HG02763 (cell line): ENCODE data around the gene ZNF296.
"Not testable (repeated sequence)": the region's sequence is repeated elsewhere in the genome, so short reads cannot be mapped to it uniquely, and the experiment has no call there.

Source experiments
- ATAC-seq: cut with Tn5 transposase; IDR thresholded peaks from one replicate; pipeline ENCODE4 v1.9.1; 2021; ENCODE audit warnings: mild to moderate bottlenecking, moderate library complexity; ENCODE audit not compliant: unreplicated experiment

Gene ZNF296

DNA sequence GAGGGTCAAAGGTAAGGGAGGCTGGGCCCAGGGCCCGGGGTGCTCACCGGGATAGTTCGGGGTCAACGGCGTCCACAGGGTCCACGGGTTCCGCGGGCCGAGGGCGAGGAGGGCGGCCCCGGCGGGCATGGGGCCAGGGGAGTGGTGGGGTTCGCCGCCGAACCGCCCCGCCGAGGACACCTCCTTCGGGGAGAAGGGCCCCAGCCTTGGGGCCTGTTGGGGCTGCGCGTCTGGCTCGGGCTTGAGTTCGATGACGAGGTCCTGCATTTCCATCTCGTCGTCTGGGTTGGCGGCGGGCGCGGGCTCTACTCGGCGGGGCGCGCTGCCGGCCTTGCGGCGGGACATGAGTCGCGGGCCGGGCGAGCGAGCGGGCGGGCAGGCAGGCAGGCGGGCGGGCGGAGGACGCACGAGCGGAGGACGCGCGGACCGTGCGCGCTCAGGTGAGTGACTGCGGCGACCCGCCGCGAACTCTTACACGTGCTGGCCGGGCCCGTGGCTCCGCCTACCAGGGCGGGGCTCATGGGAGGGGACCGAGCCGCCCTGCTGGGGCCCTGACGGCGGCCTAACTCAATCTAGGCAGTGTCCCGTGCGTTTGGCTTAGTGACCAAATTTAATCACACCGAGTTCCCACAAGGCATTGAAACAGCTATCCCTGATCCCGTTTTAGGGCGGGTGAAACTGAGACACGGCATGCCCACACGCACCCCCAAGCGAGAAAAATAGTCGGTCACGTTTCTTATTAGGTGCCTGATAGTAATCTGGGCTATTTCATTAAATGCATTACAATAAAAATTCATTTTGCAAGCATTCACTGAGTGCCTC is at the start of gene ZNF296:
Gene ZNF296 (minus strand): TSS at position 450 of the 822 bp plus-strand sequence. CDS start 105 bp downstream, at position 345.
- peak; percentile 46 for ATAC-seq

DNA sequence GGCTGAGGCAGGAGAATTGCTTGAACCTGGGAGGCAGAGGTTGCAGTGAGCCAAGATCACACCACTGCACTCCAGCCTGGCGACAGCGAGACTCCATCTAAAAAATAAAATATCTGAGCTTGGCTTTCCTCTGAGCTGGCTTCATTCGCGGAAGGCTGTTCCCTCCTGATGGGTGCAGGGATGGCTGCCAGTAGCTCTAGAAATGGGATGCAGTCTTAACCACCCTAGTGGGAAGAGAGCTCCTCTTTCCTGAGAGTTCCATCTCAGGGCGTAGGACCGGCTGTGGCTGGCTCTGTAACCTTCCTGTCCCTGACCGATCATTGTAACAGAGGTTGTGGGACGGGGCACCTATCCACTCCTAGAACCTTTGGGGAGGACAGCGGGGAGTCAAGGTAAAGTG is 49.1 kb upstream of the ZNF296 start:
- ATAC-seq: no peak

DNA sequence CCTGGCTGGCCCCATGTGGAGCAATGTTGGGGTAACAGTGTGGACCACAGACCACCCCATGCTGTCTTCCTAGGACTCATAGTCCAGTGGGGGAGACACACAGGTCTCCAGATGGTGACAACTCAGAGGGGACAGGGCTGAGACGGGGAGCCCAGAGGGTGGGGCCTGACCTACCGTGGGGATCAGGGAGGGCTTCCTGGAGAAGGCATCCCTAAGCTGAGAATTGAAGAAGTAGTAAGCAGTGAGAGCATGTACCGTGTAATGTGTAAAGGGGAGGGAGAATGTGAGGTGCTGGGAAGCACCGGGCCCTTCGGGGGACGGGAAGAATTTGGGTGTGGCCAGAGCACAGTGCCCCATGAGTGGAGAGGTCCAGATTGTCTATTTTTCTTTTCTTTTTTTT is 47.7 kb upstream of the ZNF296 start:
- no peak for ATAC-seq

DNA sequence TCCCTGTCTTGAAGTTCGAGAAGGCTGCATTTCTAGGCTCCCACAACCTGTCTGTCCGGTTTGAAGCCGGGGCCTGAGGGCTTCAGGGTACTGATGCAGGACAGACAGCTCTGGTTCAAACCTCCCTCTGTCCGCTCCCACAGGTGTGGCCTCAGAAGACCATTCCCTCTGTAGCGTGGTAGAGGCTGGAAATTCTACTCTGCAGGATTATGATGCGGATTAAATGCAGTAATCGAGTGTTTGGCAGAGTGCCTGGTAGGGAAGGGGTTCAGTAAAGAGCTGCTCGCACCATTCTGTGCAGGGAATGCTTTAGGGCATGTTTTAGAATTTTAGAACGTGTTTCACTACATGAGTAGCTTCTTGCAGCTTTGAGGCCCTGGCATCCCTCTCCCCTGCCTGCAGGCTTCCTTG is 47.2 kb upstream of the ZNF296 start:
- no peak for ATAC-seq

DNA sequence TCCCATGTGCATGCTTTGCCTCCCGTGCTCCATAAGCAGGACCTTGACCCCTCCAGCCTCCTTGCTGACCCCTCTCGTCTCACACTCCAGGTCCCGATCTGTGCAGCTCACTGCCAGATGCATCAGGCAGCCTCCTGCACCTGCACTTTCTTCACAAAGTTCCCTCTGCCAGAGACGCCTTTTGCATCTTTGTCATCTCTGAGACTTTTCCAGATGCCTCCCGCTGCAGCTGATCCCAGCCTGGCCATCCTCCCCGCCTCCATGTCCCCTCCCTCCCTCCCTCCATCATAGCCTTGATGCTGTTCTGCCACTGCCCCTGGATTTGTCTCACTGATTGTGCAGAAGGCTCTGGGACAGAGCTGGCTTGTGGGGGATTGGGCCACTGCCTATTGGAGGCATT is 46.6 kb upstream of the ZNF296 start:
- ATAC-seq: no peak

DNA sequence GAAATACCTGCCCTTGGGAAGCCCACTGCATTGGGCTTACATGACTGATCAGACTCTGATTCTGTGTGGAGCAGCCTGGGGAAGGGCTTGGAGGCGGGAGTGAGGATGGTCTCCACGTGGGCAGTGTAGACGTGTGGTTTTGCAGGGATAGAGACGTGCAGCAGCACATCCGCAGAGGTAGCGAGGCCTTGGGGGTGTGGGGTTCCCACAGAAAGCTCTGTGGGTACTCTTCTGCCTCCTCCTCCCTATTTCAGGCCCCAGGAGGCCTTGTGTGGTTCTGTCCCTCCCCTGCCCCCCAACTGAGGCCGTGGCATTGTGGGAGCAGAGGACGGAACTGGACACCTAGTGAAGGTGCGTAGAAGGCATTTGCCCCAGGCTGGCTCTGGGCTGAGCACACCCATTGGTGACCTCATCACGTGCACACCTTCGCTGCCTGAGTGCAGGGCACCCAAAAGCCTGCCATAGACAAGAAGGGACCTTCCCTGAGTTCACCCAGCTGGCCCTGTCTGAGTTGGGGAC is 45.6 kb upstream of the ZNF296 start:
- no peak for ATAC-seq

DNA sequence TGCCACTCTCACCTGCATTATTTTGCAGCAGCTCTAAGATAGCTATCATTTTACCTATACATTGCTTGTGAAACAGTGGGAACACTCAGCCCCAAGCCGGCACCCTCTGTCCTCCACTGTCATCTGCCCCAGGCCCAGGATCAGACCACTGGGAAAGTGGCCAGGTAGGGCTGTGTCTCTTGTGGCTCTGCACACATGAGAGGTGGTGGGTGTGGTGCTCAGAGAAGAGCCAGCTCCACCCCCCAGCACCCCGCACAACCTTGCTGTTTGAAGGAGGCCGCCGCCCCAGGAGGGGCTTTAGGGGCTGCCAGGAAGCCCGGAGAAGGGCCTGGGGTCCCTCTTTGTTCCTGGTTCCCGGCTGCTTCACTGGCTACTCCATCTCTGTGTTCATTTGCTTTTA is 43.3 kb upstream of the ZNF296 start:
- ATAC-seq: no peak

DNA sequence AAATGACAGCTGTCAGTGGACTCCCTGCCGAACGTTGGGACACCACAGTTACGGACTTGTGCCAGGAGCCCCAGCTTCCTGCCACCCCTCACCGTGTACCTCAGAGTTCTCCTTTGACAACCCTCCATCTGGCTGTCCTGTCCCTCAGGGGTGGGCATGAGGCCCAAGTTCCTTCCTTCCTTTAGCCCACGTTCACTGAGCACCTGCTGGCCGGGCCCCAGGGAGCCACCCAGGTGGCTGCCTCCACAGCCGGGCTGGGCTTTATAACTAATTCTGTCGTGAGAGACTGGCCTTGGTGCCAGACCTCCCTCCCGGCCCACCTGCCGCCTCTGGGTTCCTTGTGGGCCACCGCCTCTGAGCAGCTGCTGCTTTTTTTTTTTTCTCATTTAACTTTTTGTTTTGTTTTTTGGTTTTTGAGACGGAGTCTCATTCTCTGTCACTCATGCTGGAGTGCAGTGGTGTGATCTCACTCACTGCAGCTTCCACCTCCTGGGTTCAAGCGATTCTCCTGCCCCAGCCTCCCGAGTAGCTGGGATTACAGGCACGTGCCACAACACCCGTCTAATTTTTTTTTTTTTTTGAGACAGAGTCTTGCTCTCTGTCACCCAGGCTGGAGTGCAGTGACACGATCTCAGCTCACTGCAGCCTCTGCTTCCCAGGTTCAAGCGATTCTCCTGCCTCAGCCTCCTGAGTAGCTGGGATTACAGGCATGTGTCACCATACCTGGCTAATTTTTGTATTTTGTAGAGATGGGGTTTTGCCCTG is 42.5 kb upstream of the ZNF296 start:
- ATAC-seq: peak; percentile 54

DNA sequence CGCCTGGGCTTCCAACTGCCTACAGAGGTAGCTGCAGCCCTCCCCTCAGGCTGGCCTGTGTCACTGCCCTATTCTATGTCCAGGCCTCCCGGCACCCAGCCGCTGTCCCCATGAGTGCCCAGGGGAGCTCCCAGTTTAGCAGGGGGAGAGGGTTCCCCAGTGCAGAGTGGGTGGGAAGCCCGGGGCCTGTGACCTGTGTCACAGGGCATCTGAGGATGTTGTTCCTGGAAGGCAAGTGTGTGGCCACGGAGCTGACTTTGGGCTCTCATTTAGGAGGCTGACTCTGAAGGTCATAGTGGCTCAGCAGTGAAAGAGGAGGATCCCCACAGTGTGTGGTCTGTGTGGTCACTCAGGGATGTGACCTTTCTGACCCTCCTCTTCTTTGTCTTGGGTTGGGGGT is 41.8 kb upstream of the ZNF296 start:
- ATAC-seq: no peak

DNA sequence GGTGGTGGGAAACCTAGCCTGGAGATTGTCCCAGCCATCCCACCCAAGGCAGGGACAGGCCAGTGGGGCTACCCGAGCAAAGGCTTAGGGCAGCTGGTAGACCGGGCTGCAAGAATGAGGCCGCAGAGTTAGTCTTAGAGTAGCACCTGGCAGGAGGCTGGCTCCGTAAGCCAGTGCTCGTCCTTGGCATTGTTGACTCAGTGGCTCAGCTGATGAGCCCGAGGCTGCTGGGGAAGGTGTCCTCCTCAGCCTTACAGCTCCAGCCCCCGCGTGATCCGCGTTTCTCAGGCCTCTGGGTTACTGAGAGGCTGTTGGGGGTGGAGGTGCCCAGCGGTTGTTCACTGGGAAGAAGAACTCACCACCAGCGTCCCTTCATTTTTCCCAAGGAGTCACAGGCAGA is 41.4 kb upstream of the ZNF296 start:
- ATAC-seq: no peak

DNA sequence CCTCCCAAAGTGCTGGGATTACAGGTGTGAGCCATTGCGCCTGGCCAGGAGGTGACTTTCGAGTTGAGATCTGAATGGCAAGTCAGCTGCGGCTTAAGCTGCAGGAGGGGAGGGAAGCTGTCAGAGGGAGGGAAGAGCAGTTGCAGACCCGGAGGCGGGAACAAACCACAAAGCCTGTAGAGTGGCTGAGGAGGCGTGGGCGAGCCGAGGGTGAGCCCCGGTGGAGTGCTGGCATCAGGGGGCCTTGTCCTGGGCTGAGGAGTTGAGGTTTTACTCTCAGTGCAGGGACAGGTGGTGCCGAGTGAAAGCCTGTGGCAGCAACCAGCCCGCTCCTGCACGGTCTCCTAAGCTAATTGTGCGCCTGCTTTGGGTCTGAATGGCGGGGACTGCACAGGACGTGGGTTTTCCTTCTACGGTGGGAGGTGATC is 40.9 kb upstream of the ZNF296 start:
- ATAC-seq: no peak

DNA sequence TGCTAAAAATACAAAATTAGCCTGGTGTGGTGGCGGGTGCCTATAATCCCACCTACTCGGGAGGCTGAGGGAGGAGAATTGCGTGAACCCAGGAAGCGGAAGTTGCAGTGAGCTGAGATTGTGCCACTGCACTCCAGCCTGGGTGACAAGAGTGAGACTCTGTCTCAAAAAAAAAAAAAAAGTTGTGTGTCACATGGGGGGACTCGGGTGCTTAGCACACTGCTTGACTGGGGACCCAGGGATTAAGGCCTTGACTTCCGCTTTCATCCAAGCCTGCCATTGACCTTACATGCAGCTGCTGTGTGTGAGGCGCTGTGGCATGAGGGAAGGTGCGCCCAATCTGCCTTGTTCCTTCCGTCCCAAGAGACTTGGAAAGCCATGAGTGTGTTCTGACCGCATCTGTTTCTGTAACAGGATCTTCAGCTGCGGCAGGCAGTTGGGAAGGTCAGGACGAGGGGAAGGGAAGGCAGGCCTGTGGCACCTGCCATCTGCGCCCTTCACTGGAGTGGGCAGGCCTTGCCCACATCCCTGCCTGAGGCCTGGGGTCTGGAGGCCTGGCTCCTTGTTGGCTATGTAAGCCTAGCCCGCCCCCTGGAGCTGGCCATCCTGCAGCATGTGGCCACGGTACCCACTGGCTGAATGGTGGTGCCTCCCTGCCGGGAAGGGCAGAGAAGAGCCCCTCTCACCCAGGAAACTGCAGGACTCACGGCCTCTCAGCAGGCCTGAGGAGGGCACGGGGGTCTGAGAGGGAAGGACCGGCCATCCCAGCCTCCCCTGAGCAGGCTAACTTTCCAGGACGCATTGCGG is 39.7 kb upstream of the ZNF296 start:
- ATAC-seq: no peak

DNA sequence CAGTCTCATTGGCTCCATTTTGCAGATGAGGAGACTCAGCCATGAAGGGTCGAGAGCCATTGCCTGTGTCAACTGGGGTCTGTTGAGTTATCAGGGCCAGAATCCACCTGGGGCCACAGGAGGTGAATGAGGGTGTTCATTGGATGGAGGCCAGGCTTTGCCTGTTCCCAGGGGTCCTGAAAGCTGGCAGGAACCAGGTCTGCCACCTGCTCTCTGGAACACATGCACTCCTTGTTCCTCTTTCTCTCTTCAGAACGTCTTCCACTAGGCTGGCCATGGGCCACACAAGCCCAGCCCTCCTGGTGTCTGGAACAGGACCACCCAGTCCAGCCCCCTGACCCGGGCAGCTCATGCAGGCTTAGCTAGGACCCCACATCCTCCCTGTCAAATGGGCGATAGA is 37.8 kb upstream of the ZNF296 start:
- ATAC-seq: no peak

DNA sequence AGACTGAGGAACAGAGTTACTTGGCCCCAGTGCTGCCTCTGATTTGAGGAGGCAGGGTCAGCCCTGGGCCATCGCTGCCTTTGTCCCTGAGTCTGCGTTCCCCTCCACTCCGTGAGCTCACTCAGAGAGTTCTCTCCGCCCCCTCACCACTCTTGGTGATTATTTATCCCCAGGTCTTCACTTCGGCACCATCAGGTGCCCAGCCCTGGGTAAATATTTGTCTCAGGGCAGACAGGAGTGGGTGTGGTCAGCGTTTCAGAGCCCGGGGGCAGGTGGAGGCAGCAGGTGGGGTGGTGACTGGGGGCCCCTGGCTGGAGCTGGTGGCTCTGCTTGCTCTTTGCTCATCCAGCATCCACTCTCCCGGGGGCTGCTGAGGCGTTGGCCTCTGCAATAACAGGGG is 37.4 kb upstream of the ZNF296 start:
- no peak for ATAC-seq

DNA sequence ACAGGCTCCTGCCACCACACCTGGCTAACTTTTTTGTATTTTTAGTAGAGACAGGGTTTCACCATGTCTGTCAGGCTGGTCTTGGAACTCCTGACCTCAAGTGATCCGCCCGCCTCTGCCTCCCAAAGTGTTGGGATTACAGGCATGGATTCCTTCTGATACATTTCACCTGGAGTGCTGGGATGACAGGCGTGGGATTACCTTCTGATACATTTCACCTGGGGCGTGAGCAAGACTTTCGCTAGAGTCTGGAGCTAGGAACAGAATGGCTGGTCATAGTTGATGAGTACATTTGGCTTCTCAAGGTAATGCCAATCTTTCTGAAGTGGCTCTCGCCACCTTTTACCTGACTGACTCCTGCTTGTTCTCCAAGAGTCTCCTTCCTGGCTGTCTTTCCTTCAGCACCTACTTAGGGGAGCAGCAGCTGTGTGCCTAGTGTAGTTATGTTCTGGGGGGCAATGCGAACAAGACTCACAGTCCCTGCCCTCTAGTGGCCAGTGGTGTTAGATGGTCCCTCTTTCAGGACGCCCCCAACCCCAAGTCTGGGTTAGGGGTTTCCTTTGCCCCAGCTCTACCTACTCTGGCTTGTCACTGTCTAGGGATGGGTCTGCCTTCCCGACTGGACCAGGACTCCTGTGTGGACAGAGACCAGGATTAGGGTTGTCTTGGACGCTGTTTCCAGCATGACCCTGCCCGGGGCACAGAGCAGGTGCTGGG is 36.0 kb upstream of the ZNF296 start:
- ATAC-seq: no peak

DNA sequence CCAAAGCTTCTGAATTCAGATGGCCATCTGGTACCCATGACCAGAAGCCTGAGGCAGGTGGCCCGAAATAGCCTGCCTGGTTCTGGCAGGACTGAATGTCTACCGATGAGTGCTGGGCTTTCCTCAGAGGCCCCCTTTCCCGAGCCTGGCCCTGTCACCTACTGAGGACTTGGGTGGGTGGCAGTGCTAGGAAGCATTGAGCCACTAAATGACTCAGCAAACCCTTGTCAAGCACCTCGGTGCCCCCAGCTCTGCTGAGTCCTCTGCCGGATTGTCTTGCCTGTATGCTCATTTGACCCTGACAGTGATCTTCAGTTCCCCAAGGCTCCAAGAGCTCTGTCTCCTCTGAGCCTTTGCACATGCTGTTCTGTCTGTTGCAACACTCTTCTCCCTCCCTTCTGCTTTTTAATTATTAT is 34.6 kb upstream of the ZNF296 start:
- no peak for ATAC-seq

DNA sequence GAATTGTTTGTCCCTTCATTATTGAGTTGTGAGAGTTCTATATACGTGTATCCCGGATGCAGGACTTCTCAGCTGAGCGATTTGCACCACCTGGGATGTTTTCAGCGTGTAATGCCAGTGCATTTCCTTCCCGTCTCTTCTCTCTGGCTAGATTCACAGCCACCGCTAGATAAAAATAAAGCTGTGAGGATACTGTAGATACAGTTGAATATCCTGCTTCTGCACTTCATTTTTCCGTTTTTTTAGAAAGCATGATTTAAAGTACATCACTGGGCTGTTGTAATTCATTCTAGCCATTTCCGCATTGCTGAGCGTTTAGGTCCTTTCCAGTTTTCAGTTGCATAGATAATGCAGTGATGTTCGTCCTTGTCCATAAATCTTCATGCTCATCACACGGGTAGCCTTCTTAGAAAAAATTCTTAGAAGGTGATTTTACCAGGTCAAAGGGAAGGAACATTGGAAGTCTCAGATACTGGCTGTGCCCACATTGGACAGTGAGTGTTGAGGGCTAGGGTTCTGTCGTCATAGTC is 31.4 kb upstream of the ZNF296 start:
- ATAC-seq: no peak

DNA sequence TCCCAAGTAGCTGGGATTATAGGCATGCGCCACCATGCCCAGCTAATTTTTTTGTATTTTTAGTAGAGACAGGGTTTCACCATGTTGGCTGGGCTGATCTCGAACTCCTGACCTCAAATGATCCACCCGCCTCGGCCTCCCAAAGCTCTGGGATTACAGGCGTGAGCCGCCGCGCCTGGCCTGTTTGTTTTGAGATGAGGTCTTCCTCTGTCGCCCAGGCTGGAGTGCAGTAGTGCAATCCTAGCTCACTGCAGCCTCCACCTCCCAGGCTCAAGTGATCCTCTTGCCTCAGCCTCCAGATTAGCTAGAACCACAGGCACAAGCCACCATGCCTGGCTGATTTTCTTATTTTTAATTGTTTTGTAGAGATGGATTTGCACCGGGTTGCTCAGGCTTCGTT is 30.1 kb upstream of the ZNF296 start:
- ATAC-seq: not testable (repeated sequence)

DNA sequence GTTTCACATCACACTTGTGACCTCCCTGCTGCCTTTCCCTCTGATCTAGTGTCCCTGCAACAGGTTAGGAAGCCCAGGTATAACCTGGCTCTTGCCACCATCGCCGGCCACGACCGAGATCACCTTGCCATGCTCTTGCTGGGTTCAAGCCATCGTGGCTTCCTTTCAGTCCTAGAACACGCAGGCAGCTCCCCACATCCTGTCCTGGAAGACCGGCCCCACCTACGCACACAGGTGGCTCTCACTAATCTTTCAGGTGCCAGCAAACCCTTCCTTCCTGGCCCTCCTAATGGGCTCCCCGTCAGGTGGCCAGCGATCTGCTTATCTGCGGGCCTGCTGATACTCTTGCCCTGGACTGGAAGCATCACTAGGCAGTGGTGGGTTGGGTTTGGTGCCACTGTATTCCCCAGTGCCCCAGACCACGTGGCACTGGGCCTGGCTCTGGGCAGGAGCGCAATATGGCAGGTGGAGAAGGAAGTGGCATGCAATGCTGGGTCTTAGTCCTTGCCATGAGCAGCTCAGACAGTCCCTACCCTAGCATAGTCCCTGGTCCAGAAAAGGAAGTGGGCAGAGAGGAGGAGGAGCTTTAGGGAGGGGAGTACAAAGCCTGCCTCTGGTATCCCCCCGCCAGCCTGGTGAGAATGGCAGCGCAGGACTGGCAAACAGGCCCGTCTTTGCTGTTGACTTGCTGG is 28.5 kb upstream of the ZNF296 start:
- ATAC-seq: no peak
